OCI-LY7 (cell line): ENCODE results near the gene MRPS10. TPM values are rescaled to one million over a fixed set of nuclear protein-coding genes. Genes with fewer than 3 reads are reported as not detected.
A peak's percentile ranks its signal among the peaks of the same experiment; 100 is the strongest.

Experiments used
- BruUV-seq: library from RNA; stranded (reverse); fragments of 400-500 nt; replicated peaks from 2 replicates; lab custom pipeline; 2021; lab: Mats Ljungman, UMichigan
- CTCF ChIA-PET: fragments of 300-600 bp; sonication (Branson Sonifier 250); formaldehyde crosslinking; loops from one replicate; lab custom pipeline; 2022; ENCODE audit warnings: antibody characterized with exemption; ENCODE audit not compliant: unreplicated experiment; lab: Charles Lee
- POLR2A ChIA-PET: fragments of 300-600 bp; sonication (Branson Sonifier 250); formaldehyde crosslinking; loops from one replicate; lab custom pipeline; 2022; ENCODE audit warnings: antibody characterized with exemption; lab: Charles Lee
- DNase-seq: peaks from one replicate; pipeline ENCODE4 v3.0.0-alpha.2; 2015; ENCODE audit warnings: low spot score
- H2AFZ ChIP-seq: fragments of 200-600 bp; sonication (generic), shearing (Covaris generic); 2 replicates; pipeline ENCODE4 v1.6.1; 2014; ENCODE audit warnings: mild to moderate bottlenecking, antibody characterized with exemption, low read length, moderate library complexity
- H3K27ac ChIP-seq: fragments of 200-600 bp; sonication (generic); 2 replicates; pipeline ENCODE4 v1.5.1; 2014; ENCODE audit warnings: mixed run types, low read depth, mild to moderate bottlenecking, moderate library complexity, low read length, inconsistent platforms; ENCODE audit not compliant: poor library complexity, severe bottlenecking
- H3K36me3 ChIP-seq: fragments of 200-600 bp; sonication (generic); 2 replicates; pipeline ENCODE4 v1.6.1; 2014; ENCODE audit warnings: mild to moderate bottlenecking, antibody characterized with exemption, low read length, moderate library complexity, mixed read lengths; ENCODE audit not compliant: insufficient read depth
- H3K4me1 ChIP-seq: fragments of 200-600 bp; sonication (generic); 2 replicates; pipeline ENCODE4 v1.5.1; 2014; ENCODE audit warnings: mild to moderate bottlenecking, low read length; ENCODE audit not compliant: insufficient read depth, poor library complexity, severe bottlenecking
- H3K4me2 ChIP-seq: fragments of 200-600 bp; sonication (generic); 2 replicates; pipeline ENCODE4 v1.6.1; 2014; ENCODE audit warnings: mild to moderate bottlenecking, low read length
- H3K4me3 ChIP-seq: fragments of 200-600 bp; sonication (generic); 2 replicates; pipeline ENCODE4 v1.5.1; 2014; ENCODE audit warnings: mild to moderate bottlenecking, low read depth, low read length; ENCODE audit not compliant: poor library complexity, severe bottlenecking
- H3K79me2 ChIP-seq: fragments of 200-600 bp; sonication (generic); 2 replicates; pipeline ENCODE4 v1.6.1; 2016; ENCODE audit warnings: low read depth, mild to moderate bottlenecking, low read length, moderate library complexity, mixed read lengths; ENCODE audit not compliant: insufficient read depth
- H3K9me2 ChIP-seq: fragments of 200-600 bp; sonication (generic); 2 replicates; pipeline ENCODE4 v1.6.1; 2016; ENCODE audit warnings: mild to moderate bottlenecking, low read length, mixed read lengths; ENCODE audit not compliant: insufficient read depth
- H3K9me3 ChIP-seq: fragments of 200-600 bp; sonication (generic); 2 replicates; pipeline ENCODE4 v1.6.1; 2014; ENCODE audit warnings: mild to moderate bottlenecking, mixed run types, low read length, mixed read lengths
- H4K20me1 ChIP-seq: fragments of 200-600 bp; sonication (generic); 2 replicates; pipeline ENCODE4 v1.6.1; 2014; ENCODE audit warnings: mild to moderate bottlenecking, antibody characterized with exemption, low read length, moderate library complexity, mixed read lengths; ENCODE audit not compliant: insufficient read depth
- CTCF ChIP-seq: fragments of 200-600 bp; sonication (generic); conservative IDR thresholded peaks from 2 replicates; pipeline ENCODE4 v1.5.1; 2014; ENCODE audit warnings: mild to moderate bottlenecking, antibody characterized with exemption, low read length, moderate library complexity, mixed read lengths
- EZH2phosphoT487 ChIP-seq: fragments of 200-600 bp; sonication (generic); IDR thresholded peaks from 2 replicates; pipeline ENCODE4 v1.6.1; 2018; ENCODE audit warnings: low read depth, borderline replicate concordance, mild to moderate bottlenecking, mixed run types, antibody characterized with exemption, low read length, moderate library complexity, mixed read lengths
- intact Hi-C: fragments of 100-400 bp; cut with micrococcal nuclease; formaldehyde crosslinking; loops from one replicate; pipeline ENCODE4 v1.10.0; 2022; ENCODE audit not compliant: unreplicated experiment
- total RNA-seq, 2 experiments: library from RNA; depleted of rRNA in 1 of 2; stranded (reverse); fragments of >200 nt in 1 of 2; shearing (Covaris generic) in 1 of 2; gene quantifications; 2 replicates each; pipeline ENCODE4 v1.2.3, GENCODE V29; 2014 to 2022

The MRPS10 gene
- total RNA-seq, 2 experiments from 2014 or later, result 25.8 to 45.0 TPM

GRCh38 chr6:42259841-42260395 lies 42.3 kb upstream of the MRPS10 start:
- intact Hi-C loops, result loop anchor here (2.0 to 5.0 kb wide), 2 partner anchors 272 to 287 kb away; no protein-coding TSS in a partner anchor
- Histone ChIP-seq H3K27ac (no peak overlapping the region), H3K36me3 (0 out of 2 replicates have a peak, but pooled peaks cover 3% of the 10 kb centered on the region), H4K20me1 (no peaks in the 10 kb centered on the region), H3K4me2 (peak overlapping the region; percentile 48; the same call in 1 of the 2 replicates), H3K9me3 (no peaks in the 10 kb centered on the region), H3K4me3 (peak overlapping the region; percentile 42), H3K79me2 (no peaks in the 10 kb centered on the region), H3K4me1 (peaks cover 8% of the 10 kb centered on the region), H3K9me2 (no peaks in the 10 kb centered on the region), H2AFZ (no peak overlapping the region)
- CTCF ChIA-PET, result interaction anchor here (1.0 kb wide), 1 partner anchor 288 kb away, joined by 5 read pairs; no protein-coding TSS in a partner anchor
- TF ChIP-seq EZH2phosphoT487, result no peak
- TF ChIP-seq CTCF, result no peak
- POLR2A ChIA-PET, result no interaction called here
- no peak for DNase-seq
- BruUV-seq, result no TSS peak

DNA sequence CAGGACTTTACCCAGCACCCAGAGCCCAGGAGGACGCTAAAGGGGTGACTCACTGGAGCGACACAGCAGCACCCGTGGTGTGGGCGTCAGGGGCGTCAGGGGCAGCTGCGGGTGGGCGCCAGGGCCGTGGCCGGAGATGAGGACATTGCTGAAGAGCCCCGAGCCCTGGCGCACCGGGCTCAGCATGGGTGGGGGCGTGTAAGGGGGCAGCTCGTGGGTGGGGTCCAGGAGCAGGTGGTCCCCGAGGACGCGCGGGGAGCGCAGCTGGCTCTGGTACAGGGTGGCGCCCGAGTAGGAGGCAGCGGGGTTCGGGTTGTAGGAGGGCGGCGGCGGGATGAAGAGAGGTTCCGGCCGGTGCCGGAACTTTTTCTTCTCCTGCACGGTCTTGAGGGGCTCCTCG lies 41.6 kb upstream of the MRPS10 start:
- Histone ChIP-seq H3K9me3 (no peaks in the 10 kb centered on the region), H3K27ac (no peak overlapping the region), H4K20me1 (no peaks in the 10 kb centered on the region), H3K9me2 (no peaks in the 10 kb centered on the region), H3K79me2 (no peaks in the 10 kb centered on the region), H2AFZ (no peak overlapping the region), H3K4me2 (no peak overlapping the region), H3K36me3 (0 out of 2 replicates have a peak, but pooled peaks cover 3% of the 10 kb centered on the region), H3K4me3 (no peak overlapping the region), H3K4me1 (peaks cover 8% of the 10 kb centered on the region)
- CTCF ChIA-PET, result no interaction called here
- TF ChIP-seq CTCF, result no peak
- TF ChIP-seq EZH2phosphoT487, result no peak
- intact Hi-C loops, result no loop called here
- no peak for DNase-seq
- no TSS peak for BruUV-seq
- POLR2A ChIA-PET, result no interaction called here

DNA sequence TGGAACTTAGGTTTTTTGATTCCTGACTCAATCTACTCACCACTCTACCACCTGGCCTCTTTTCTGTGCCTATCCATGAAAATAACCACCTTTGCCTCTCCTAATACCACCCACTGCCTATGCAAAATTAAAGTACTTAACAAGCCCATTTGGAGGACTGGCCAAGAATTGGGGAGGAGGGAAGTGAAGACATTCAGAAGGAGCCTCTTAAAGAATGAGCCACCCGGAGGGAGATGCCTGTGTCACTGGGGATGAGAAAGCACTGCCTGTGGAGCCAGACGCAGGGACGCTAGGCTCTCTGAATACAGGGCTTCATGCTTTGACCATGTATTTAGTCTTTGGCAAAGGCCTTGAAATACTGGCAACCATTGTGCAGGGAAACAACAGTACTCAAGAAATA lies 40.0 kb upstream of the MRPS10 start:
- H3K36me3 ChIP-seq, result peaks cover 12% of the 10 kb centered on the region; the same call in 1 of the 2 replicates

More for the DNA sequence above, 40.0 kb upstream of the MRPS10 start:
- no peak for DNase-seq
- no peak for TF ChIP-seq EZH2phosphoT487
- no peak for TF ChIP-seq CTCF
- Histone ChIP-seq H3K9me3 (no peaks in the 10 kb centered on the region), H3K9me2 (no peaks in the 10 kb centered on the region), H3K4me2 (no peak overlapping the region), H4K20me1 (no peaks in the 10 kb centered on the region), H3K4me3 (no peak overlapping the region), H3K27ac (no peak overlapping the region), H2AFZ (no peak overlapping the region), H3K4me1 (peaks cover 8% of the 10 kb centered on the region), H3K79me2 (no peaks in the 10 kb centered on the region)
- intact Hi-C loops, result no loop called here
- BruUV-seq, result no TSS peak
- ChIA-PET CTCF (no interaction called here), POLR2A (no interaction called here)
